Activated CD4-positive, CD25-positive, alpha-beta regulatory T cell treated with anti-CD3 and anti-CD28 coated beads, Interleukin-2, amount 50 U/mL, for 72 hours (primary cell): ENCODE data around the gene PTPN6.

Experiments
- DNase-seq: peaks from one replicate; pipeline ENCODE4 v3.0.0; 2021

The PTPN6 gene

GRCh38 chr12:6957151-6957701 is 6.1 kb downstream of the PTPN6 start:
- DNase-seq, result no peak

DNA sequence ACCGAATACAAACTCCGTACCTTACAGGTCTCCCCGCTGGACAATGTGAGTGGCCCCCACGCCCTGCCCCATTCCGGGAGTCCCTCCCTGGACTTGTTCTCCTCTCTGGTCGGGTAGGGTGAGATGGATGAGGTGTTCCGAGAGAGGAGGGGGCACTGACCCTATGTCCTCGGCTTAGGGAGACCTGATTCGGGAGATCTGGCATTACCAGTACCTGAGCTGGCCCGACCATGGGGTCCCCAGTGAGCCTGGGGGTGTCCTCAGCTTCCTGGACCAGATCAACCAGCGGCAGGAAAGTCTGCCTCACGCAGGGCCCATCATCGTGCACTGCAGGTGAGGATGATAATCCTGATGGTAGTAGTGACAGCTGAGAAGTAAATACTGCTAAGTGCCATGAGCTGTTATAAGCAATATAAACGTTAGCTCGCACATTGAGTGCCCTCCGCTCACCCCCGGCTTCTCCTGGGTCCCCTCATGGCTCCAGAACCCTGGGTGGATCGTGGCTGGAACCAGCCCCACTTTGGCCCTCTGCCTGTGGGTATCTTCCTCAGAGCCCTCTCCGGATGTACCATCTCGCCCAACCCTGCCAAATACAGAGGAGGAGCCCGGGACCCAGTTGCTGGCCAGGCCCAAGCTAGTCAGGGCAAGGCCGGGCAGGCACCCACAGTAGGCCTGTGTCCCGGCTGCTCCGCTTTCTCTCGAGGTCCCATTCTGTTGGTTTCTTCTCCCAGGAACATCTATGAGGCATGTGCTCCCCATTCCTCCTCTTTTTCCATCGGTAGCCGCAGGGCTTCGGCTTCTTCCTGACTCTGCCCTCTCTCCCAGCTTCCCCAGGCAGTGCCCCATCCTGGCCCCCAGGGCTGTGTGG is 6.8 kb downstream of the PTPN6 start:
- no peak for DNase-seq

DNA sequence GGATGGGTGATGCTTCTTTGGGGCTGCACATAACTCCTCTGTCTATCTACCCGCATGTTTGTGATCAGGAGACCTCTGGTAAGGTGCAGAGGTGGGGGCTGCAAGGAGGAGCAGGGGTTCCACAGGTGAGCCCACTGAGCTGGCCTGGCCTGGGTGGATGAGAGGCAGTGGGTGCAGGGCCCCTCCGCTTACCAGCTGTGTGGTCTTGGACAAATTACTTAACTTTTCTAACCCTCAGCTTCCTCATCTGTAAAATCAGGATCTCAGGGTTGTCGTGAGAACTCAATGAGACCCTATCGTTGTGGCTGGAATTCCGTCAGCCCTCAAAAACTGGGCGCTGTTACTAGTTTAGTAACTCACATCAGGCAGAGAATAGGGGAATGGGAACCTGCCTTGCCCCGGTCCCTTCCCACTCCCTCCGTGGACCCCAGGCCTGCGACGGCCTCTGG is 7.5 kb downstream of the PTPN6 start:
- DNase-seq, result no peak

DNA sequence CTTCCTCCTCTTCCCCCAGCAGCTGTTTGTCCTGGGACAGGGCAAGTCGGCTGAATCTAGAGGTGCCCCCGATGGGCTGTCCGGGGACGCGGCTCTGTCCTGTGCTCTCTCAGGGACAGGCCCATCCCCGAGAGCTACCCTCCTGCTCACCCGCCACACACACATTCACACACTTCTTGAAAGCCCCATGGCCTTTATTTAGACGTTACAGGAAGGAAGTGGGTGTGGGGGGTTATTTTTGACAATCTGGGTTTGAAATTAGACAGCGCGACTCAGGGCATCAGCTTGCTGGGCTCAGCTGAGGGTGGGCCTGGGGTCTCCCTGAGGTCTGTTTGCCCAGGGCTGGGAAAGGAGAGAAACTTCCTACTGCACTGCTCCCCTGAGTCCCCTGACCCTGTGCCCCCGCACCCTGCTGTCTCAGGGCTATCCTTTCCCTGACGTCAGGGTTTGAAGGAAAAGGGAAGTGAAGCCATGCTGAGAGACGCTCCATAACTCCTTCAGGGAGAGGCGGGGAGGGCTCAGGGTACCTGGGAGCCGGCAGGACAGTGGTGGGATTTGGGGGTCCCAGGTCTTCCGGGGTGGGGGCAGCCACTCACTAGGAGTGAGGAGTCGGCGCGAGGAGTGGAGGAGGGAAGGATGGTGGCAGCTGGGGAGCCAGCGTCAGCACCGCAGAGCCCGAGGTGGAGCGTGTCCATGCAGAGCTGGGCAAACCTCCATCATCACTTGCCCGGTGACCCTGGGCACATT is 8.1 kb downstream of the PTPN6 start:
- peak; percentile 65 for DNase-seq

DNA sequence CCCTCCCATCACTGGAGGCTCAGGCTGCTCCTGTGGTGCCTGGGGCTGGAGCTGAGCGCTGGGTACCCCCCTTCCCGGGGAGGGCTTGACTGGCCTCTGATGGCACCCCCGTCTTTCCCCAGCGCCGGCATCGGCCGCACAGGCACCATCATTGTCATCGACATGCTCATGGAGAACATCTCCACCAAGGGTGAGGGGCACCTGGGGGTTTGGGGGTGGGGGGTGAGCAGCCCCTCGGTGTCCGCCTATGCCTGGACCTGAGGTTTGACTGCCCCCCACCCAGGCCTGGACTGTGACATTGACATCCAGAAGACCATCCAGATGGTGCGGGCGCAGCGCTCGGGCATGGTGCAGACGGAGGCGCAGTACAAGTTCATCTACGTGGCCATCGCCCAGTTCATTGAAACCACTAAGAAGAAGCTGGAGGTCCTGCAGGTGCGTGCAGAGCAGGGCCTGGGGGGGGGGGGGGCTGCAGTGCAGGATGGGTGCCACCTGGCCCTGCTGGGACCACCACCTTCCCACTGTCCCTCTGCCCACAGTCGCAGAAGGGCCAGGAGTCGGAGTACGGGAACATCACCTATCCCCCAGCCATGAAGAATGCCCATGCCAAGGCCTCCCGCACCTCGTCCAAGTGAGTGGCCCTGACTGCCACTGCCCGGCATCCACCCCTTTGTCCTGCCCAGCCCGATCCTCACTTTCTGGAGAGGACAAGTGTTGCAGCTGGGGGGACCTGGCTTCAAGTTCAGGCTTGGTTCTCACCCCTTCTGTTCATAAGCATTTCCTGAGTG is 8.8 kb downstream of the PTPN6 start:
- no peak for DNase-seq

GRCh38 chr12:6960593-6961277 is 9.6 kb downstream of the PTPN6 start:
- peak; percentile 55 for DNase-seq

GRCh38 chr12:6961278-6961694 is 10.1 kb downstream of the PTPN6 start:
- peak; percentile 88 for DNase-seq

GRCh38 chr12:6961695-6962284 is 10.6 kb downstream of the PTPN6 start:
- DNase-seq, result no peak

DNA sequence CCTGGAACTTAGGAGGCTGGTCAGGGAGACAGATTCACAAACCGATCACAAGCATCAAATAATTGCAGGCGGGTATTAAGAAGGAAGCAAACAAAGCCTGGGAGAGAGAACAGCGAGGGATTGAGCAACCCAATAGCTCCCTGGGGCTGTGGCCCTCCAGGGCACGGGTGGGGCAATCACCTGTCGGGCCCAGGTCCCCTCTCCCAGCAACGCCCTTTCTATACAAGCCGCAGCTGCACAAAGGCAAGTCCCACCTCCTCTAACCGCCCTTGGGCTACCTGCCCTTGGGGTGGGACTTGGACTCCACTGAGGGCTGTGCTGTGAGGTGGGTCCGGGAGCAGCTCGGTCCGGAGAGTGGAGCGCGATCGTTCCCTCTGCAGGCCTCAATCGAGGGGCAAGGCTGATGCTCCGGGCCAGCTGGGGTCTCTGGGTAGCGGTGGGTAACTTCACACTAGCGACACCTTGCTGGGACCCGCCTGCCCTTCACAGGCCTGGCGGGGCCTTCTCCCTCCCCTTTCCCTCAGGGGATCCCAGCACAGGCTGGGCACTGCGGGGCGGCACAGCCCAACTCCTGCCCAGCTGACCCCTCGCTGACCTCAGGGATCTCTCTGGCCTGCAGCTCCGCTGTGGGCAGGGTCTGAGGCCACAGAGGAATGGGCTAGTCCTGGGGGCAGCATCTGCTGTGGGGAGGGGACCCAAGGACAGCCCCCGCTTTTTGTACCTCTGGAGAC is 11.3 kb downstream of the PTPN6 start:
- DNase-seq, result no peak

- no peak for DNase-seq
These were observed 12.0 kb downstream of the PTPN6 start for GRCh38 chr12:6963016-6963731.

- DNase-seq, result no peak
These were observed 12.7 kb downstream of the PTPN6 start for GRCh38 chr12:6963791-6964413.

GRCh38 chr12:6964605-6965025 is 13.5 kb downstream of the PTPN6 start:
- DNase-seq, result no peak

DNA sequence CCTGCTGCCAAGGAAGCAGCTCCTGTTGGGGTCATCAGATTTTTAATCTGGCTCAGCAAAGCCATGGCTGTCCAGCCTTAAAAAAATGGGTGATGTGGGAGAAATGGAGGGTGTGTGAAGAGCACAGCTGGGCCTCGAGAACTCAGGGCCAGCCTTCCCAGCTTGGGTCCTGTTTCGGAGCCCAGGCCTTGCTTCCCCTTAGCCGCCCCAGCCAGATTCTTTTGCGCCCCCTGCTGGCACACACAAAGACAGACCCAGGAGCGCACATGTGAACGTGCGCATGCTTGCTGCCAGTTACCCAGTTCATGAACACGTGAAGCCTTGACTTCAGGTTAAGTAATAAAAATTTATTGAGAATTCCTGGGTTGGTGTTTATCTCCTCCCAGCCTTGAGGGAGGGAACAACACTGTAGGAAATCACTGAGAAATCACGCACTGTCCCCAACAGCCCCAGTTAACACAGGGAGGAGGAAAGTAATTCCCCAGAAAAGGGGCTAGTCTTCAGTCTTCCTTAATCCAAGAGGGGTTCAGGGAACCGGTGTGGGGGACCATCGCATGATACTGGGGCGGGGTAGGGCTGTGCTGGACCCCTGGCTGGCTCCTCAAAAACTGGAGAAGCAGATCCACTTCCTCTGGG is 14.0 kb downstream of the PTPN6 start:
- peak; percentile 84 for DNase-seq

DNA sequence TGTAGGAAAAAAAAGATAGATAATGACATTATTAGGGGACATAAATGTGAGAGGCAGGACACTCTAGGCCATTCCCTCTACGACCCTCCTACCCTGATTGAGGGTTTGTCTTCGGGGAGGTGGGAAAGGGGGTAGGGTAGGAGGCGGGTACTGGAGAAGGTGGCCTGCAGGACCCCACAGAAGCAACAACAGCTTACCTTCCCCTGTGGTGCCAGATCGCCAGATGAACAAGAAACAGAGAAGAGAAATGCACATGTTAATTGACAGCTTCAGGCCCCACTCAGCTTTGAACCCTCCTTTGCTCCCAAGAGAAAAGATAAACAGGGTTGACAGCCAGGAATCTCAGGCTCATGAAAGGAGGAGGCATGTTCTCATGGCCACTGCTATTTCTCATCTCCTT is 14.6 kb downstream of the PTPN6 start:
- no peak for DNase-seq

- DNase-seq, result no peak
These were observed 15.2 kb downstream of the PTPN6 start for GRCh38 chr12:6966351-6966750.

DNA sequence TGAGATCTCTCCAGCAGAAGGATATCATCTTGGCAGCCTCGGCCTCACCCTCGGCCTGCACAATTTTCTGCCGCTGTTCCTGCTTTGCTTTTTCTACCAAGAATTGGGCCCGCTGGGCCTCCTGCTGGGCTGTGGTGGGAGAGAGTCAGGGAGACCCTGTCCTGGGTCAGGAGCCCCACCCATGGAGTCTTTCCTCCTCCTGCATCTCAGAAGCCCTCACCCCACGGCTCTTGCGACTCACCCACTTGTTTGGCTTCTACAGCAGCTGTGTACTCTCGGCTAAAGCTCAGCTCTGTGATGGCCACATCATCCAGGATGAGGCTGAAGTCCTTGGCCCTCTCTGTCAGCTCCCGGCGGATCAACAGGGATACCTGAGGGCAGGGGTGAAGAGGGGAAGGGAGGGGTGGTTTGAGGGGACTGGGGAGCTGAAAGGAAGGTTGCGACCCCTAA is 16.5 kb downstream of the PTPN6 start:
- no peak for DNase-seq

GRCh38 chr12:6968426-6968825 is 17.3 kb downstream of the PTPN6 start:
- no peak for DNase-seq

GRCh38 chr12:6970096-6970527 is 19.0 kb downstream of the PTPN6 start:
- no peak for DNase-seq

- DNase-seq, result no peak
These were observed 23.0 kb downstream of the PTPN6 start for GRCh38 chr12:6974180-6974579.
